ENCODE measurements around the gene OR2F2. TPM values are rescaled to one million over a fixed set of nuclear protein-coding genes. Genes with fewer than 3 reads are reported as not detected.

OR2F2 gene
- not detected for total RNA-seq

- H3K9me3 ChIP-seq, result peaks cover 0 to 6% (median 0%) of the 10 kb centered on the region in 4 donors
- no peak within 1 kb of the TSS for H3K27ac ChIP-seq
Observed at GRCh38 chr7:143934526-143935325, at the start of gene OR2F2. TSS of gene OR2F2 (plus strand) at chr7:143935233. CDS start at chr7:143935233, 0 bp downstream.

GRCh38 chr7:143885951-143886350, 49.1 kb upstream of the OR2F2 start:
- H3K27me3 ChIP-seq, result no peaks in the 10 kb centered on the region
- peaks cover 0 to 6% (median 0%) of the 10 kb centered on the region in 4 donors for H3K4me1 ChIP-seq
- no peaks in the 10 kb centered on the region for H3K36me3 ChIP-seq
- H3K27ac ChIP-seq, result no peak overlapping the region
- DNase-seq, result no peak
- no peak overlapping the region for H3K4me3 ChIP-seq
- no peaks in the 10 kb centered on the region for H3K9me3 ChIP-seq
- TF ChIP-seq POLR2A (IDR thresholded peaks at IDR 0.05) (no peak), CTCF (IDR thresholded peaks at IDR 0.05) (no peak)

More at GRCh38 chr7:143934526-143935325, at the start of gene OR2F2:
- Histone ChIP-seq H3K4me3 (no peak within 1 kb of the TSS), H3K4me1 (no peaks in the 10 kb centered on the region), H3K27me3 (no peaks in the 10 kb centered on the region), H3K36me3 (no peaks in the 10 kb centered on the region)
- no peak for DNase-seq
- TF ChIP-seq CTCF (IDR thresholded peaks at IDR 0.05) (no peak), POLR2A (IDR thresholded peaks at IDR 0.05) (no peak)

- no peak overlapping the region for H3K27ac ChIP-seq
- H3K36me3 ChIP-seq, result no peaks in the 10 kb centered on the region
- peaks cover 0 to 6% (median 0%) of the 10 kb centered on the region in 4 donors for H3K4me1 ChIP-seq
- H3K27me3 ChIP-seq, result no peaks in the 10 kb centered on the region
- H3K9me3 ChIP-seq, result no peaks in the 10 kb centered on the region
- TF ChIP-seq CTCF (IDR thresholded peaks at IDR 0.05) (no peak), POLR2A (IDR thresholded peaks at IDR 0.05) (no peak)
- DNase-seq, result no peak
- H3K4me3 ChIP-seq, result no peak overlapping the region
Observed at GRCh38 chr7:143886826-143887477, 48.1 kb upstream of the OR2F2 start.

- H3K9me3 ChIP-seq, result no peaks in the 10 kb centered on the region
- H3K4me1 ChIP-seq, result no peaks in the 10 kb centered on the region
- no peaks in the 10 kb centered on the region for H3K27me3 ChIP-seq
Observed at GRCh38 chr7:143889068-143889467, 46.0 kb upstream of the OR2F2 start.

GRCh38 chr7:143890558-143890957, 44.5 kb upstream of the OR2F2 start:
- Histone ChIP-seq H3K27ac (no peak overlapping the region), H3K4me3 (no peak overlapping the region), H3K36me3 (no peaks in the 10 kb centered on the region), H3K9me3 (no peaks in the 10 kb centered on the region), H3K27me3 (no peaks in the 10 kb centered on the region), H3K4me1 (no peaks in the 10 kb centered on the region)
- TF ChIP-seq CTCF (IDR thresholded peaks at IDR 0.05), result no peak
- TF ChIP-seq POLR2A (IDR thresholded peaks at IDR 0.05), result no peak
- no peak for DNase-seq

More at GRCh38 chr7:143889068-143889467, 46.0 kb upstream of the OR2F2 start:
- no peaks in the 10 kb centered on the region for H3K36me3 ChIP-seq
- TF ChIP-seq POLR2A (IDR thresholded peaks at IDR 0.05) (no peak), CTCF (IDR thresholded peaks at IDR 0.05) (no peak)
- no peak overlapping the region for H3K4me3 ChIP-seq
- H3K27ac ChIP-seq, result no peak overlapping the region
- no peak for DNase-seq

All from Peyer's patch (tissue), 4 donors.